ENCODE data around the gene SPNS2. TPM values are rescaled to one million over a fixed set of nuclear protein-coding genes. Genes with fewer than 3 reads are reported as not detected.

Gene SPNS2
- total RNA-seq, 4 donors from 2014 or later, result 6.0 to 46.0 (median 22.6) TPM

GRCh38 chr17:4529533-4530152 lies 31.0 kb downstream of the SPNS2 start:
- no peak for TF ChIP-seq CTCF (IDR thresholded peaks at IDR 0.05)
- no peak for ATAC-seq (ENCODE audit: low FRiP score)
- no peak for DNase-seq (ENCODE audit: low spot score)

GRCh38 chr17:4530799-4531730 lies 32.4 kb downstream of the SPNS2 start:
- no peak for DNase-seq (ENCODE audit: low spot score)
- no peak for ATAC-seq (ENCODE audit: low FRiP score)
- no peak for TF ChIP-seq CTCF (IDR thresholded peaks at IDR 0.05)

GRCh38 chr17:4531988-4532736 lies 33.5 kb downstream of the SPNS2 start:
- DNase-seq (ENCODE audit: low spot score), result no peak
- no peak for ATAC-seq (ENCODE audit: low FRiP score)
- no peak for TF ChIP-seq CTCF (IDR thresholded peaks at IDR 0.05)

- DNase-seq (ENCODE audit: low spot score), result no peak
- no peak for TF ChIP-seq CTCF (IDR thresholded peaks at IDR 0.05)
- no peak for ATAC-seq (ENCODE audit: low FRiP score)
Measured at GRCh38 chr17:4532860-4533522, 34.3 kb downstream of the SPNS2 start.

DNA sequence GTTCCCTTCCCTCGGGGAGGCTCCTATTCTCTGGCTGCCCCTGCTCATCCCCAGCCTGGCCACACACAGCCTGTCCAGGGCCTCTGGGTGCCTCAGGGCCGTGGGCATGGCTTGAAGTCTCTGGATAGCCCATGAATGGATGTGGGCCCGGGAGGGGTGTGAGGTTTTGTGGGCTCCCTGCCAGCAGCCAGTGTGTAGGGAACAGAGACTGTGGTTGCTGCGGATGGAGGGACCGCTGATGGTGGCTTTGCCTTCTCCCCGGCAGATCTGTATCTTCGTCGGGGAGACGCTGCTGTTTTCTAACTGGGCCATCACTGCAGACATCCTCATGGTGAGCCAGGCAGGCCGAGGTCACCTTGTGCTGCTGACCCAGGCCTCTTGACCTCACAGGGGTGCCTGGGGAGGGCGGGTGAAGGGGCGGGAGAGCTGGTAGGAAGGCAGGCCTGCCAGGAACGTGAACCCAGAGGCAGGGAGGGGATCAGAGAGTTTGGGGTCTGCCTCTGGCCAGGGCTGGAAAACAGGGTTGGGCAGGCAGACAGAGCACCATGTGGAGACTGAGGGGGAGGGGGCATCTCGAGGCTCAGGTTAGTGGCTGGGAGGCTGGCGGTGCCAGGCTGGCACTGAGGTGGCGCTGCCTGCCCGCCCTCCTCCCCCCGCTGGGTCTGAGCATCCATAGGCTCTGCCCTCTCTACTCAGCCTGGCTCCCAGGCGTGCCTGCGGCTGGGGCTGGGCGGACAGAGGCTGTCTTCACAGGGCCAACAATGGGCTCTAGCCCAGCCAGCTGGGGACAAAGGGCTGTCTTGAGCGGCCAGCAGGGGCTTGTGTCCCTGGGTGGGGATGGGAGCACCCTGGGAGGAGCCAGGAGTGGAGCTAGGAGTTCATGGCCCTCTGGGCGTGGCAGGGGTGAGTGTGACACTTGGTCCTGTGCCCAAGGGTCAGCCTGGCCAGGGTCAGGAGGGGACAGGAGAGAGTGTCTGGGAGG lies 35.1 kb downstream of the SPNS2 start:
- ATAC-seq (ENCODE audit: low FRiP score) (no peak), DNase-seq (ENCODE audit: low spot score) (no peak)
- no peak for TF ChIP-seq CTCF (IDR thresholded peaks at IDR 0.05)

DNA sequence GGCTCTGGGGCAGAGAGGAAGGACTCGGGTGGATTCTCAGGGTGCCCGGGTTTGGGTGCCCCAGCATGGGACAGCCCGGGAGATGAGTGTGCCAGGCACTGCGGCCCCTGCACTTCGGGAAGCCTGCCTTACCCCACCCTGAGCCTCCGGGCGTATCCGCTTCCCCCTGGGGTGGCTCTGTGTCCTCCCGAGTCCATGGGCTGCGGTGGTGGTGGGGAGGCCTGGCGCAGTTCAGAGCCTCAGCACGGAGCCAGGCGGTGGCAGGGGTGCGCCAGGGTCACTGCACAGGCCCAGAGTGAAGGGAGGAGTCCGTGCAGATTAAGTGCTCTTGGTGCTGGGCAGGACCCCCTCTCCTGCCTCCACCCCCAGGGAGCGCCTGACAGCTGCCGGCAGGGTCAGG lies 35.8 kb downstream of the SPNS2 start:
- ATAC-seq (ENCODE audit: low FRiP score) (no peak), DNase-seq (ENCODE audit: low spot score) (no peak)
- no peak for TF ChIP-seq CTCF (IDR thresholded peaks at IDR 0.05)

All from omental fat pad (tissue), 4 donors.